LNCaP clone FGC (cell line): Measurements from ENCODE around the gene LMNA.
A peak's percentile ranks its signal among the peaks of the same experiment; 100 is the strongest.

Experiments
- DNase-seq: peaks from one replicate; pipeline ENCODE4 v3.0.0-alpha.2; 2011; ENCODE audit warnings: low read depth
- H3K4me3 ChIP-seq: 2 replicates; pipeline ENCODE4 v1.5.1; 2011; ENCODE audit warnings: mild to moderate bottlenecking, low read depth, low read length, control low read depth
- CTCF ChIP-seq: IDR thresholded peaks from 2 replicates; pipeline ENCODE4 v1.5.1; 2012; ENCODE audit warnings: mild to moderate bottlenecking; ENCODE audit not compliant: control insufficient read depth, insufficient read depth; ENCODE audit errors: extremely low read depth

Gene LMNA

GRCh38 chr1:156076609-156077429 is 37.7 kb upstream of the LMNA start:
- TF ChIP-seq CTCF: no peak
- no peak overlapping the region for H3K4me3 ChIP-seq
- no peak for DNase-seq

- H3K4me3 ChIP-seq: no peak overlapping the region
- no peak for TF ChIP-seq CTCF
- no peak for DNase-seq
These were observed 37.1 kb upstream of the LMNA start for GRCh38 chr1:156077430-156077760.

- TF ChIP-seq CTCF: no peak
- DNase-seq: no peak
- no peak overlapping the region for H3K4me3 ChIP-seq
These were observed 35.8 kb upstream of the LMNA start for GRCh38 chr1:156078728-156079127.

- H3K4me3 ChIP-seq: no peak overlapping the region
- no peak for TF ChIP-seq CTCF
- no peak for DNase-seq
These were observed 34.7 kb upstream of the LMNA start for GRCh38 chr1:156079762-156080161.

- TF ChIP-seq CTCF: no peak
- peak overlapping the region; percentile 84 for H3K4me3 ChIP-seq
These were observed 34.2 kb upstream of the LMNA start for GRCh38 chr1:156080241-156080862.

GRCh38 chr1:156080863-156081179 is 33.7 kb upstream of the LMNA start:
- no peak for TF ChIP-seq CTCF
- peak overlapping the region; percentile 84 for H3K4me3 ChIP-seq
- DNase-seq: no peak

More at GRCh38 chr1:156080241-156080862, 34.2 kb upstream of the LMNA start:
- DNase-seq: no peak
